Measurements from ENCODE around the gene OR7A10.

Gene OR7A10

GRCh38 chr19:14848822-14849221 lies at the start of gene OR7A10:
TSS of gene OR7A10 (minus strand) at chr19:14848922. CDS start at chr19:14841877, 7,045 bp downstream.
- no peak for FAIRE-seq

GRCh38 chr19:14890643-14891379 lies 42.1 kb upstream of the OR7A10 start:
- no peak for FAIRE-seq

- no peak for FAIRE-seq
These were observed 41.4 kb upstream of the OR7A10 start for GRCh38 chr19:14889994-14890642.

- FAIRE-seq: no peak
These were observed 37.3 kb upstream of the OR7A10 start, which contains the start of gene OR7A17 for GRCh38 chr19:14886032-14886431. TSS of gene OR7A17 (minus strand) at chr19:14886132. CDS start at chr19:14881355, 4,777 bp downstream.

- peak; percentile 55 for FAIRE-seq
These were observed 23.0 kb upstream of the OR7A10 start for GRCh38 chr19:14871619-14872230.

GRCh38 chr19:14868497-14868896 lies 19.8 kb upstream of the OR7A10 start:
- no peak for FAIRE-seq

GRCh38 chr19:14843578-14843977 lies 5.1 kb downstream of the OR7A10 start:
- FAIRE-seq: peak; percentile 78

GRCh38 chr19:14843169-14843568 lies 5.6 kb downstream of the OR7A10 start:
- no peak for FAIRE-seq

GRCh38 chr19:14840206-14840605 lies 8.5 kb downstream of the OR7A10 start:
- FAIRE-seq: no peak

GRCh38 chr19:14837391-14837790 lies 11.3 kb downstream of the OR7A10 start:
- no peak for FAIRE-seq

GRCh38 chr19:14835011-14835410 lies 13.7 kb downstream of the OR7A10 start, which contains the start of the genes OR7A5 and OR7C1:
TSS of gene OR7A5 (minus strand) at chr19:14835185. CDS start at chr19:14828241, 6,944 bp downstream.
TSS of gene OR7C1 (minus strand) at chr19:14835185. CDS start at chr19:14800136, 35,049 bp downstream.
- peak; percentile 35 for FAIRE-seq

- FAIRE-seq: no peak
These were observed 18.0 kb downstream of the OR7A10 start for GRCh38 chr19:14830702-14831101.

GRCh38 chr19:14826006-14826405 lies 22.7 kb downstream of the OR7A10 start:
- no peak for FAIRE-seq

- no peak for FAIRE-seq
These were observed 26.8 kb downstream of the OR7A10 start for GRCh38 chr19:14821937-14822336.

- FAIRE-seq: no peak
These were observed 30.1 kb downstream of the OR7A10 start for GRCh38 chr19:14818588-14818987.

GRCh38 chr19:14817052-14817451 lies 31.7 kb downstream of the OR7A10 start:
- no peak for FAIRE-seq

GRCh38 chr19:14814982-14815652 lies 33.6 kb downstream of the OR7A10 start:
- no peak for FAIRE-seq

- no peak for FAIRE-seq
These were observed 39.3 kb downstream of the OR7A10 start for GRCh38 chr19:14809272-14810057.

GRCh38 chr19:14804765-14805164 lies 44.0 kb downstream of the OR7A10 start:
- no peak for FAIRE-seq

- no peak for FAIRE-seq
These were observed 50.0 kb downstream of the OR7A10 start for GRCh38 chr19:14798760-14799159.

GRCh38 chr19:14796021-14796420 lies 52.7 kb downstream of the OR7A10 start:
- no peak for FAIRE-seq

- FAIRE-seq: no peak
These were observed 53.5 kb downstream of the OR7A10 start for GRCh38 chr19:14795078-14795721.
